GM21619 (cell line): ENCODE measurements around the gene UBQLN4.
"Not testable (repeated sequence)": the region's sequence is repeated elsewhere in the genome, so short reads cannot be mapped to it uniquely, and the experiment has no call there.

Experiments used
- ATAC-seq: cut with Tn5 transposase; IDR thresholded peaks from one replicate; pipeline ENCODE4 v1.9.1; 2021; ENCODE audit not compliant: unreplicated experiment

Gene UBQLN4

DNA sequence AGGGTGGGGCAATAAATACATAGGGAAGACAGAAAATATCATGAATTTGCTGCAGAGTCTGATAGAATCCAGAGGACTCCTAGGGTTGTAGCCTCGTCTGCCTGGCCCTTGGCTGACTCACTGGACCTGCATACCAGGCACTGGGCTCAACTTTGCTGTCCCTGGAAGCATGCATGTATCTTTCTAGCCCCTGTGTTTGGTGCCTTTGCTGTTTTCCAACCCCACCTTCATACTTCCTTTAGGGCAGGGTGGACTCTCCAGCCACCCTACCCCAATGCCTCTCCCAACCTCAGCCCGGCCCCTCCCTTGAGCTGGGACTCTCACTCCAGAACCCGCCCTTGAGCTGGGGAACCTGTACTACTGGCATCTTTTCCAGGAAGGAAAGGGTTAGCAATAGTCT, 8.6 kb upstream of the UBQLN4 start:
- no peak for ATAC-seq

DNA sequence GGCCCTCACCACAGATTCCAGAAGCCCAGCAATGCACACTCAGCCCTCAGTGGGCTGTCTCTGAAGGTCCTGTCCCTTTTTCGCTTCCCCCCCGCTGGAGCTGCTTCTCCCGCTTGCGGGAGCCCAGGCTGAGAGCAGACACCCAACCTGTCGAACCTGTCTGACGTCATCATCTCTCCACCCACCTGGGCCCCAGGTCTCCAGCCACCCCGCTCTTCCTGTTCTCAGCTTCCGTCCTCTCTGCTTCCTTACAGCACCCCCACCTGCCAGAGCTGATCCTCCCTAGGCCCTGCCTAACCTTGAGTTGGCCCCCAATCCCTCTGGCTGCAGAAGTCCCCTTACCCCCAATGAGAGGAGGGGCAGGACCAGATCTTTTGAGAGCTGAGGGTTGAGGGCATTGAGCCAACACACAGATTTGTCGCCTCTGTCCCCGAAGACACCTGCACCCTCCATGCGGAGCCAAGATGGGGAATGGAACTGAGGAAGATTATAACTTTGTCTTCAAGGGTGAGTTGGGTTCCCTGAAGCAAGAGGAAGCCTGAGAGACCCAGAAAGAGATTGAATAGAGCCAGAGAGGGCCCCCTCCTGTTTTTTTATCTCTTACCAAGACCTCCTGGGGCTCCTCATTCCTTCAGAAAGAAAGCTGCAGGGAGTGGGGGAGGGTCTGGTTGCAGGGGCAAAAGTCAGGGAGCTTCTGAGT, 7.5 kb upstream of the UBQLN4 start, which contains the start of gene RAB25:
Gene RAB25, plus strand, starts transcription at position 224 of the 700 bp plus-strand sequence. Its CDS starts 241 bp downstream, at position 465.
- no peak for ATAC-seq

DNA sequence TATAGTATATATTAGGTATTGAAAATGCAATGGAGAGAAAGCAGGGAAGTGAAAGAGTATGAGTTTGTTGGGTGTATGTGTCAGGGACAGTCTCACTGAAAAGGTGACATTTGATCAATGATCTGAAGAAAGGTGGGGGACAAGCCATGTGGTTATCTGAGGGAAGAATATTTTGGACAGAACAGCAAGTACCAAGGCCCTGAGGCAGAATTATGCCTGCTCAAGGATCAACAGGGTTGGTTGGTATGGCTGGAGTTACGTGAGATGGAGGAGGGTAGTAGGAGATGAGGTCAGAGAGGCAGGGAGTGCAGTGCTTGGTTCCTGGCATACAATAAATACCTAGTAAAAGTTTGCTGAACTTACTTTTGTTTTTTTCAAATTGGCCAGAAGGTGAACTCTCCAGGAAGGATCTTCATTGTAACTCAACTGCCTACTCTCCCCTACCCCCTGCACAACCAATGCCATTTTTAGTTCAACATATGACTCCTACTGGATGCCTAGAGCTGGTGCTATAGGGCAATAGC, 2.8 kb upstream of the UBQLN4 start:
- no peak for ATAC-seq

DNA sequence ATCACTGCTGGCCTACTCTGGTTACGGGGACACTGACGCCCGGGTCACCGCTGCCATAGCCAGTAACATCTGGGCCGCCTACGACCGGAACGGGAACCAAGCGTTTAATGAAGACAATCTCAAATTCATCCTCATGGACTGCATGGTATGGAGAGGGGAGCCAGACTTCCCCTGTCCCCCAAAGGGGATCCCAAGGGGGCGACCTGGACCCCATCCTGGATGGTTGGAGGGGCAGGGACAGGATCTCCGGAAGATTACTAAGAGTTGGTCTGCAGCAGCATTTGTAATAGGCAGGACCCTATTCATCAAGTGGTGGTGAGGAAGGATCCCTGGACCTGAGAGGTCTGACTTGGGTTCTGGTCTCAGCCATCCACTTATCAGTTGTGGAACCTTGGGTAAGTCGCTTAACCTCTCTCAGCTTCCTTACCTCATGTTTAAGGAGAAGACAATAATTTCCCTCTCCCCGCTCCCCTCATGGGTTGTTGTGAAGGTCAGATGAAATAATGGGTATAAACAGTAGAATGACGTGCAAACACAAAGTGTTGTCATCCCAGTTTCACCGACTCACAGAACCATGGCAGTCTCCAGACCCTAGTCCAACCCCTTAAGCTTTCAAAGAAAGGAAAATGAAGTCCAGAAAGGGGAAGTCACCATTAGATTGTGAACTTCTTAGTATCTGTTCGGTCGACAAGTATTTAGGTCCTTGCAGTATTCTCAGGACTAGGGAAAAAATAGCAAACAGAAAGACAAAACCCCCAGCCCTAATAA, 1.9 kb upstream of the UBQLN4 start:
- ATAC-seq, result no peak

DNA sequence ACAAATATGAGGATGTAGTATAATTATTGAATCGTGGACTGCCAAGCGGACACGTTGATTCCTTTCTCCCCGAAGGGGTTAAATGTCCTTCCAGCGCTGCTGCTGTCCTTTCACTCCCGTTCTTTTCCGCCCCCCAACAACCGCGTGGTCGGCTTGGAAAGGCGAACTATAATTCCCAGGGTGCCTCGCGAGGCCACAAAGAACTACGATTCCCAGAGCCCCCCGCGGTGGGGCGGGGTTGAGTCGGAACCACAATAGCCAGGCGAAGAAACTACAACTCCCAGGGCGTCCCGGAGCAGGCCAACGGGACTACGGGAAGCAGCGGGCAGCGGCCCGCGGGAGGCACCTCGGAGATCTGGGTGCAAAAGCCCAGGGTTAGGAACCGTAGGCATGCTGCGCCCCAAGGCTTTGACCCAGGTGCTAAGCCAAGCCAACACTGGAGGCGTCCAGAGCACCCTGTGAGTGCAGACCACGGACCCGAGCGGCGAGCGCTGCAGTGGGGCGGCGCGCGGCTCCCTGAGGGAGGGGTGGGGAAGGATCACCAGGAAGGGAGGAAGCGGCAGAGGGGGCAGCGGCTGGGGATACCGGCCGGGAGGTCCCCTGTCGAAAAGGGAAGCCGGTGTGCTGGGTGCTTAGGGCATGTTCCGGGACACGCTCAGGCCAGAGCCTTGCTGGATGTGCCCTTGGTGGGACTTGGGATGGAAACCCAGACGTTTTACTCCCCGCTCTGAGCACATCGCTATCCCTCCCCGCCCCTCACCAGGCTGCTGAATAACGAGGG, 1.1 kb upstream of the UBQLN4 start, which contains the start of gene LAMTOR2:
Gene LAMTOR2, plus strand, starts transcription at position 283 of the 781 bp plus-strand sequence. Its CDS starts 108 bp downstream, at position 391.
- ATAC-seq, result peak; percentile 68

DNA sequence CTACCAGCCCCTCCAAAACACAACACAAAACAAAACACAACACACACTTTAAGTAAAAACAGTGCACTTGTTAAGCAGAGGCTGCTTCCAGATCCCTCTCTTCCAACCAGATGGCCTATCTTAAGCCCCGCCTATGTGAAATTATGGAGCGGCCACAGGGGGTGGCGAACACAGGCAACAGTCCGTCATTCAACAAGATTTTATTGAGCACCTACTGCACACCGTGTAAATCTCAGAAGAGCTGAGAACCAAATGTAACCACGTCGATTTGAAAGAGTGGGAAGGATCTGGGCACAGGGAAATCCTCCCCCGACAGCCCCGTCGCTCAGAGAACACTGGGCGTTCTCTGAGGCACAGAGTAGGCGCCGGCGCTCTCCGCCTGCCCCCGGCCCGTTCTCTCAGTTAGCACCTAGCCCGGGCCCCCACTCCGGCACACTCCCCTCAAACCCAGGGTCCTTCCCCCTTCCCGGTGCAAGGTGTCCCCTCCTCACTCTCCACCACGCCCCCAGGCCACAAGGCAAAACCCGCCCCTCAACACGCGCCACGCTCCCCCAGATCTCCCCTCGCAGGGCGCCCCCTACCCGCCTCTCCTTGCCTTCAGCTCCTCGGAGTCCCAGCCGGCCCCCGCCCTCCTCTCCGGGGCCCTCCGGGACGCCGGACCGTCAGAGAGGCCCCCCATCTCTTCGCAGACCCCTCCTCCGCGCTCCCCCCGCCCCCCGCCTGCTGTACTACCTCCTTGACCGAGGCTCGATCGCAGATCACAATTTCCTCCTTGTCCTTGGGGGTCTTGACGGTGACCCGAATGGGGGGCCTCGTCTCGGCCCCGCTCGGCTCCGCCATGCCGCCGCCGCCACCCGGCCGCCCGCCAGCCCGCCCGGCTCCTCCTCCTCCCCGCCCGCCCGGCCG, 483 bp downstream of the UBQLN4 start:
- ATAC-seq, result no peak

DNA sequence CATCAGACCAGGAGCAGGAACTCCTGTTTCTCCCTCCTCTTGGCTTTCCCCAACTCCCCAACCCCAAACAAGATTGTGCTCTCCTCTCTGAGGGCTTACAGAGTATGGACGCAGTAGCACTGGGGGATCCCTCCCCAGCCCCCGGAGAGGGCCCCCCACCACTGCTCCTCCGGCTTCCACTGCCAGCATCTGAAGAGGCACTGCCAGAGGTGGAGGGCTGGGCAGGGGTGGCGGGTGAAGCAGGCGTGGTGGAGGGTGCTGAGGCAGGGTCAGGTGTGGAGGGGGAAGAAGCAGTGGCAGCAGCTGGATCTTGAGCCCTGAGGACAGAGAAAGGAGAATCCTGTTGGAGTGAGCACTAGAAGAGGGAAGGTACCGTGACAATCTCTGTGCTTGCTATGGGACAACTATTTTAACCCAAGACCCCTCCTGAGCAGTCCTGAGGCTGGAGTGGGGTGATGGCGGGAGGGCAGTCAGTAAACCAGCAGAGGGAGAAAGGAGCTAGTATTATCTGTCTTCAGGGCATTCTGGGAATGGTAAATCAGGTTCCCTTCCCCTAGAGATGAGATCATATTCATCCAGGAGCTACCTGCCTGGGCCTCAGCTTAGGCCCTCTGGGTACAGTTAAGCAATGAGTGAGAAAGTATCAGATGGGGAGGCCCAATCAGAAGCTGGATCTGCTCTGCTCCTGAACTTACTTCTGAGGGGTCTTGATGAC, 2.4 kb downstream of the UBQLN4 start:
- ATAC-seq, result no peak

DNA sequence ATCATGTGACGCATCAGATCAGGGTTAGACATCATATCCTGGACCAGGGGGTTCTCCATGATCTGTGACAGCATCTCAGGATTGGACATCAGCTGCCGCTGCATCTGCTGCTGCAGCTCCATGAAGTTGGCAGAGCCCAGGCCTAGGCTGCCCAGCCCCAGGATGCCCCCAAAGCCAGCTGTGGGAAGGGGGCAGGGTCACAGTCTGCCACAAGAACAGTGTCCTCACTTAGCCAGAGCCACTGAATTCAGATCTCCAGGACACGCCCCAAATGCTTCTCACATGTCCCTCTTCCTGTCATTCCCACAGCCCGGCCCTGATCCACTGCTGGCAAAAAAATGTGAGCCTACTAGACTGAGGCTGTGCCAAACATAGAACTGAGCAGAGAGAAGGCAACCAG, 3.2 kb downstream of the UBQLN4 start:
- ATAC-seq, result no peak

DNA sequence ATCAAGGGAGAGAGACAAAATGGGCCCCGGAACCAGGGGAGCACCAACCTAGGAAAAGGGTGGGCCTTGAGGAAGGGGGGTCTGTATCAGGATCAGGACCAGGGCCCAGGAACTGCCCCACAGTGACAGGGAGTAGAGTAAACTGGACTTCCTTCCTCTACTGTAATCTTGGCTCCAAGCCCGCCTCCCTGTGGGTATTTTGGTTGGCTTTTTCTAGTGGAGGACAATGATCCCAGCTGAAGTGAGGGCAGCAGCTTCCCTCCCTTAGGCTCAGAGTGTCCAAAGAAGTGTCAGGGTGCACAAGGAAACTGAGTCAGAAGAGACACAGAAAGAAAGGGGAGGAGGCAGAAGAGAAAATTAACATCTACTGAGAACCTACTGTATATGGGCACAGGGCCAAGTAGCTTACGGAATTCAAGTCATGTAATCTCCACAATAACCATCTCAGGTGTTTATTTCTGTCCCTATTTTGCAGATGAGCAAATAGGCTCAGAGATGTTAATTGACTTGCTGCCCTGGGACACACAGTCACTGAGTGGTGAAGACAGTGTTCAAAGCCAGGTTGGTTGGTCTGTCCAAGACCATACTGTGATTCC, 4.8 kb downstream of the UBQLN4 start:
- ATAC-seq, result no peak

DNA sequence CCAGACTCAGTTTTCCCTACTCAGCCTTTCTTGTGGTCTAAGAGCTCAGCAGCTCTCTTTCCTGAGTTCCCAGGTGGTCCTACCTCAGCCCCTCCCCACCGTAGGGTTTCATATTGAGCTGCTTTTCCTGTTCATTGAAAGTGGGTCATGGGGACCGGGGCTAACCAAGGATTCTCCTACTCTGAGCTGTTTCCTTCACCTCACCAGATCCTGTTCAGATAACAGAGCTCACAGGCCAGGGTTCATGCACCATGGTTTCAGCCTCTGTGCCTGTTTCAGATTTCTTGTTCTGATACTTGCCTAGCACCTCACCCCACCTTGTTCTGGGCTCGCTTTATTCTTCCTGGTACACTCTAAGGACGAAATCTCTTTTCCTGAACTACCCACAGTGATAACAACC, 8.5 kb downstream of the UBQLN4 start:
- no peak for ATAC-seq

DNA sequence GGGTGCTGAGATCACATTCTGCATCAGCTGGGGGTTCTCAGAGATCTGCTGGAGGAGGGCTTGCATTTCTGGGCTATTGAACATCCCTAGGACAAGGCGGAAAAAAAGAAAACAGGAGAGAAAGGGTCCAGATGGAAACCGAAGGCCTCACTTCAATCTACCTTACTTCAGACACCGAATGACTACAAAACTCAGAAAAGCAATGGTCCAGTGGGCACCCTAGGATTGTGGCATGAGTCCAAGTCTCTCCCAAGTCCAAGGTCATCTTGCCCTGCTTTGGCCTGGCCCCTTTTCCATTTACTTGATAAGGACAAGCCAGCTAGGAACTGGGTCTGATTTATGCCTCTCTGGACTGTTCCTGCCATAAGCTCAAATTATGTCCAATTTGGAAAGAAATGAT, 10.8 kb downstream of the UBQLN4 start:
- no peak for ATAC-seq

DNA sequence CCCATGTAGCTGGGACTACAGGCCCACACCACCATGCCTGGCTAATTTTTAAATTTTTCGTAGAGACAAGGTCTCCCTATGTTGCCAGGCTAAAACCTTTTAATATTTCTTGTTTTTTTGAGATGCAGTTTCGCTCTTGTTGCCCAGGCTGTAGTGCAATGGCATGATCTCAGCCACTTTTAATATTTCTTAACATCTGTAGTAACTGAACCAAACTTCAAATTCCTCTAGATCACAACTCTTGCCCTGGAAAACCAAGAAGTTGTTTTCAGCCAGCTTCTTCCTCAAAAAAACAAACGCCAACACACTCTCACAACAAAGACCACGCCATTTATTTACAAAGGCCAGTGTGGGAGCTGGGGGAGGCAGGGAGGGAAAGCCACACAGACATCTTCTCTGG, 18.6 kb downstream of the UBQLN4 start:
- ATAC-seq, result not testable (repeated sequence)

DNA sequence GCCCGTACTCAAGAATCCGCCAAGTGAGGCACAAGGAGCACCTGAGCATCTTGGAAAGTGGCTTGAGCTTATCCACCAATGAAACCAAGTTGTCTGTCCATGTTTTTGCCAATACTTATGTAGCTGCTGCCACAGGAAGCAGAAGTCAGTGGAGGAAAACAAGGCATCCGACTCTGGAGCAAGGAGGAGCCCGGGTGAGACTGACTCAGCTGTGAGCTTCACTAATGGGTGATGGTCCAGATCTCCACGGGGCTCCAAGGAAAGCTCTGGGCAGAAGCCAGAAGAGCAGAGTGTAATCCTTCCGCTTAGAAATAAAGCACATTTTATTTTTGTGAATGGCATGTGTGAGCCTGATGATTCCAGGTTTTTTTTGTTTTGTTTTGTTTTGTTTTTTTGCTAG, 20.6 kb downstream of the UBQLN4 start:
- no peak for ATAC-seq

DNA sequence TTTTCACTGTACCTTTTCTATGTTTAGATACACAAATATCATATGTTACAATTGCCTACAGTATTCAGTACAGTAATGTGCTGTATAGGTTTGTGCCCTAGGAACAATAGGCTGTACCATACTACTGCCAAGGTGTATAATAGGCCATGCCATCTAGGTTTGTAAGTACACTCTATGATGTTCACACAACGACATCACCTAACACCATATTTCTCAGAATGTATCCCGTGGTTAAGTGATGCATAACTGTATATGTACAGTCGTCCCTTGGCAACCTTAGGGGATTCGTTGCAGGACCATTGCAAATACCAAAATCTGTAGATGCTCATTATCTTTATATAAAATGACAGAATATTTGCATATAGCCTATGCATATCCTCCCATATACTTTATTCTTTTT, 27.0 kb downstream of the UBQLN4 start:
- no peak for ATAC-seq

DNA sequence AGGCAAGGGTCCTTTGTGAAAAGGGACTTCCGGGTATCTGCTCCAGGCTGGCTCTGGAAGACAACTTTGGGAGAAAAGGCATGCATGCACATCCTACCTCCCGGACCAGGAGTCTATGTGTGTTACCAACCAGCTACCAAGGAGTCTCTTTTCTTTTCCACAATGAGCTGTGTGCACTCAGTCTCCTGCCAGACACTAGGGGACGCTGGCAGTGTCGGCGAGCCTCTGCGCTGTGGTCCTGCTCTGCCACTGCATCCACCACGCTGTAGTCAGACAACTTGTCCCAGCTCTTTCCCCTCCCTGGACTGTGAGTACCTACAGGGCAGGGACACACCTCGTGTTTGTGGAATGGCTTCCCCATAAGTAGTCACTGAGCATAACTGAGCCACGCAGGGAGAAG, 27.7 kb downstream of the UBQLN4 start:
- ATAC-seq, result no peak

DNA sequence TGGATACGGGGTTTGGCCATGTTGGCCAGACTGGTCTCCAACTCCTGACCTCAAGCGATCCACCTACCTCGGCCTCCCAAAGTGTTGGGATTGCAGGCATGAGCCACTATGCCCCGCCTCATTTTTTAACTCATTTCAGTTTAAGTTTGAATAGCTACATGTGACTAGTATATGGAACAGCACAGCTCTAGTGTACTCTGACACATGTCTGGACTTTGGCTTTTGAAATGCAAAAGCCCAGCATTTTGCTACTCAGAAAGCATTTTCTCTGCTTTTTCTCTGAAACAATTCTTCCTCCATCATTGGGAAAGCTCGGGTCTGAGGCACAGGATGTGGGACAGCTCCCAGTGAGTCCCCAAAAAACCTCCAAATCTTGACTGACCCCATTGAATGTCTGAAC, 28.8 kb downstream of the UBQLN4 start:
- no peak for ATAC-seq

DNA sequence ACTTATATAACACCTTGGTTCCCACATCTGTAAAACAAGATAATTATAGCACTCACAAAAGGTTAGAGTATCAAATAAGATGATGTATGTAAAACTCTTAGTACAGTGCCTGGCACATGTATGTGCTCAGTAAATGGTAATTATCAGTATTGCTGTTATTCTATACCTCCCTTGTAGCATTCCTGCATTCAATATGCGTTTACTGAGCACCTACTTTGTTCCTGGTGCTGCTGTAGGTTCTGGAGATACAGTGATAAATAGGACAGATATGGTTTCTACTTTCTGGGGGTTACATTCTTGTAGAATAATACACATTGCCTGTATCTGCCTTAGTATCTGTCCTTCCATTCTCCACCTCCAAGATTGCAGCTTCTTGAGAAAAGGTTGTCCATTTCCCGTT, 31.6 kb downstream of the UBQLN4 start:
- no peak for ATAC-seq

DNA sequence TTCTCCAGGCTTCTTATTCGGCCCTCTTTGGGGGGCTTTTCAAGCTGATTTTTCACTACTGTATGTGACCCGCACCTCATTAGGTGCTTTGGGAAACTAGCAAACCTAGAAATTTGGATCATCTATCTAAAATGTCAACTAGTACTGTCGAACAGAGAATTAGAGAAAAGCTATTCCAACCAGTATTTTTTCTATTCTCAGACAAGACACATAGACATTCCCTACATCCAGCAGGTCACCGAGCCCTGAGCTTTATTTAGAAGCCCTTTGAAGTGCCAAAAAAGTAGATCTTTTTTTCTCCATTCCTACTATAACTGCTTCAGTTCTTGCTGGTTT, 32.5 kb downstream of the UBQLN4 start:
- no peak for ATAC-seq

DNA sequence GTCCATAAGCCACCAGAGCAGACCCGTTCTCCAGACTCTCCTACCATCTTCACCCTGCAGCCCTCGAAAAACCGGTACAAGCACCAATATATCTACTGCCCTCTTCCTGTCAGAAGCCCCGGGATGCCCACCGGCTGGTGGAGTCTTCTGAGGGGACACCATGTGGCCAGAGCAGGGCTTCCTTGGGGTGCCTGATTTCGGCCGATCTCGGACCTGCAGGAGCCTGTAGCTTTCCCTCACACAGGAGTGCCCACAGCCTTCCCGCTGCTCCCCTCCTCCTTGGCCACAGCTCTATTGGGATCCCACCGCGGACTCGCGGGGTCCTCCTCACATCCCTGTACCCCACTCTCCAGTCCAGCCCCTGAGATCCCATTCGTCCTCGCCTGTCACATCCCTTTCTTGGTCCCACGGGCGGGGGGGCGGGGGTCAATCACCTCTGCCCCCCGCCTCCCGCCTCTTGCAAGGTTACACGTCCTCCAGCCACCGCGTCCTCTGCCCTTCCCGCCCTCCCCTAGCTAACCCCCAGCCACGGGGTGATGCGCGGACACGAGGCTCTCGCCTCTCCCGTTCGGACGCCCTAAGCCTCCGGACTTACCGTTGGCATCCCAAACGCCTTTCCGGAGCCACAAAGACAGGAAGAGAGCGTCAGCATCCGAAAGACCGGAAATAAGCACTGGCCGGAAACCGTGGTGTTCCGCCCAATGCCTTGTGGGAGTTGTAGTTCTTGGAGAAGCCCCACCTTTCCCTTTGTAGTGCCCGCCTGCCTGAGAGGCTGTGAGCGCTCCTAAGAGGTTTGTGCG, 33.1 kb downstream of the UBQLN4 start, which contains the start of gene SSR2:
Gene SSR2, minus strand, starts transcription at position 659 of the 800 bp plus-strand sequence. CDS start 784 bp downstream, outside the sequence.
- peak; percentile 99 for ATAC-seq
